Activated CD8-positive, alpha-beta T cell treated with anti-CD3 and anti-CD28 coated beads for 36 hours (primary cell): Measurements from ENCODE around the gene ZBTB46. TPM values are rescaled to one million over a fixed set of nuclear protein-coding genes. Genes with fewer than 3 reads are reported as not detected.
"Not testable (repeated sequence)": the region's sequence is repeated elsewhere in the genome, so short reads cannot be mapped to it uniquely, and the experiment has no call there.

Source experiments
- ATAC-seq: fragments of 200-7000 bp; cut with Tn5 transposase; one replicate; pipeline ENCODE4 v1.10.0; 2021; ENCODE audit warnings: mild to moderate bottlenecking, moderate library complexity
- CTCF ChIA-PET: fragments of 350-600 bp; sonication (Branson Sonifier 250); formaldehyde crosslinking; loops from one replicate; lab custom pipeline; 2021; ENCODE audit warnings: antibody characterized with exemption; lab: Charles Lee
- POLR2A ChIA-PET: fragments of 350-600 bp; sonication (Branson Sonifier 250); formaldehyde crosslinking; loops from one replicate; lab custom pipeline; 2021; ENCODE audit warnings: antibody characterized with exemption; lab: Charles Lee
- DNase-seq: peaks from one replicate; pipeline ENCODE4 v3.0.0-alpha.2; 2020
- H3K27ac Mint-ChIP-seq: one replicate; pipeline ENCODE4 v1.8.0; 2021; ENCODE audit warnings: mild to moderate bottlenecking, mixed read lengths
- H3K27me3 Mint-ChIP-seq: one replicate; pipeline ENCODE4 v1.8.0; 2021; ENCODE audit warnings: mixed read lengths
- H3K36me3 Mint-ChIP-seq: one replicate; pipeline ENCODE4 v1.8.0; 2021; ENCODE audit warnings: low read depth, mixed read lengths
- H3K4me1 Mint-ChIP-seq: one replicate; pipeline ENCODE4 v1.8.0; 2021; ENCODE audit warnings: low read depth, mixed read lengths
- H3K4me3 Mint-ChIP-seq: one replicate; pipeline ENCODE4 v1.8.0; 2021; ENCODE audit warnings: mild to moderate bottlenecking, moderate library complexity, mixed read lengths
- H3K9me3 Mint-ChIP-seq: one replicate; pipeline ENCODE4 v1.8.0; 2021; ENCODE audit warnings: mixed read lengths
- intact Hi-C: fragments of 100-400 bp; cut with micrococcal nuclease; formaldehyde crosslinking; loops from one replicate; pipeline ENCODE4 v1.10.0; 2022
- total RNA-seq, 2 experiments: library from RNA; stranded (reverse); gene quantifications; one replicate each; pipeline ENCODE4 v1.2.3, GENCODE V29; 2021
- TF ChIP-seq, protein P1 (sequence below): fragments of 200-600 bp; IDR thresholded peaks from one replicate; pipeline ENCODE4 v1.8.0; 2022; ENCODE audit warnings: antibody characterized with exemption, mild to moderate bottlenecking

The ZBTB46 gene
- total RNA-seq, 2 experiments from 2014 or later, result 0.31 to 0.38 TPM

DNA sequence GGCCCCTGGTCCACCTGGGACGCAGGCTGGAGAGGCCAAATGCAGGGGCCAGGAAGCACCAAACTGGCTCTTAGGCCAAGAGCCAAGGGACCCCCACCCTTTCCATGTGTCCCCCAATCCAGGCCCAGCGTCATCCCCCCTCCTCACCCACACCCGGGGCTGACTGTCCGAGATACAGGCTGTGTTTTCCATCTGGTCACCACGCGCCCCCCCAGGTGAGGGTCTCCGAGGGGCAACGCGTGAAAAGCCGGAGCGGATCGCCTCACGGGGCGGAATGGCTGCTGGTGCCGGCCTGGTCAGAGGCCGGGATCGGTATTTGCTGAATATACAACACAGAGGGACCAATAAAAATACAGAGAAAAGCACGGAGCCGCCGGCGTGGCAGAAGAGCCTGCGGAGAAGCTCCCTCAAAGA, 25.0 kb upstream of the ZBTB46 start:
- intact Hi-C loops, result no loop called here
- DNase-seq (no peak), ATAC-seq (no peak)
- peaks cover 32% of the 10 kb centered on the region for H3K4me1 Mint-ChIP-seq
- H3K4me3 Mint-ChIP-seq, result no peak overlapping the region
- H3K36me3 Mint-ChIP-seq, result peaks cover 4% of the 10 kb centered on the region
- H3K27ac Mint-ChIP-seq, result no peak overlapping the region
- CTCF ChIA-PET, result interaction anchor here (1.5 kb wide), 1 partner anchor 9 kb away, joined by 5 read pairs; the partner anchor contains the start of gene TPD52L2
- peaks cover 5% of the 10 kb centered on the region for H3K27me3 Mint-ChIP-seq
- no peaks in the 10 kb centered on the region for H3K9me3 Mint-ChIP-seq
- POLR2A ChIA-PET, result interaction anchor here (0.8 kb wide), 1 partner anchor 148 kb away, joined by 3 read pairs; no protein-coding TSS in a partner anchor
- TF ChIP-seq, protein P1, sequence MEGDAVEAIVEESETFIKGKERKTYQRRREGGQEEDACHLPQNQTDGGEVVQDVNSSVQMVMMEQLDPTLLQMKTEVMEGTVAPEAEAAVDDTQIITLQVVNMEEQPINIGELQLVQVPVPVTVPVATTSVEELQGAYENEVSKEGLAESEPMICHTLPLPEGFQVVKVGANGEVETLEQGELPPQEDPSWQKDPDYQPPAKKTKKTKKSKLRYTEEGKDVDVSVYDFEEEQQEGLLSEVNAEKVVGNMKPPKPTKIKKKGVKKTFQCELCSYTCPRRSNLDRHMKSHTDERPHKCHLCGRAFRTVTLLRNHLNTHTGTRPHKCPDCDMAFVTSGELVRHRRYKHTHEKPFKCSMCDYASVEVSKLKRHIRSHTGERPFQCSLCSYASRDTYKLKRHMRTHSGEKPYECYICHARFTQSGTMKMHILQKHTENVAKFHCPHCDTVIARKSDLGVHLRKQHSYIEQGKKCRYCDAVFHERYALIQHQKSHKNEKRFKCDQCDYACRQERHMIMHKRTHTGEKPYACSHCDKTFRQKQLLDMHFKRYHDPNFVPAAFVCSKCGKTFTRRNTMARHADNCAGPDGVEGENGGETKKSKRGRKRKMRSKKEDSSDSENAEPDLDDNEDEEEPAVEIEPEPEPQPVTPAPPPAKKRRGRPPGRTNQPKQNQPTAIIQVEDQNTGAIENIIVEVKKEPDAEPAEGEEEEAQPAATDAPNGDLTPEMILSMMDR, result no peak

DNA sequence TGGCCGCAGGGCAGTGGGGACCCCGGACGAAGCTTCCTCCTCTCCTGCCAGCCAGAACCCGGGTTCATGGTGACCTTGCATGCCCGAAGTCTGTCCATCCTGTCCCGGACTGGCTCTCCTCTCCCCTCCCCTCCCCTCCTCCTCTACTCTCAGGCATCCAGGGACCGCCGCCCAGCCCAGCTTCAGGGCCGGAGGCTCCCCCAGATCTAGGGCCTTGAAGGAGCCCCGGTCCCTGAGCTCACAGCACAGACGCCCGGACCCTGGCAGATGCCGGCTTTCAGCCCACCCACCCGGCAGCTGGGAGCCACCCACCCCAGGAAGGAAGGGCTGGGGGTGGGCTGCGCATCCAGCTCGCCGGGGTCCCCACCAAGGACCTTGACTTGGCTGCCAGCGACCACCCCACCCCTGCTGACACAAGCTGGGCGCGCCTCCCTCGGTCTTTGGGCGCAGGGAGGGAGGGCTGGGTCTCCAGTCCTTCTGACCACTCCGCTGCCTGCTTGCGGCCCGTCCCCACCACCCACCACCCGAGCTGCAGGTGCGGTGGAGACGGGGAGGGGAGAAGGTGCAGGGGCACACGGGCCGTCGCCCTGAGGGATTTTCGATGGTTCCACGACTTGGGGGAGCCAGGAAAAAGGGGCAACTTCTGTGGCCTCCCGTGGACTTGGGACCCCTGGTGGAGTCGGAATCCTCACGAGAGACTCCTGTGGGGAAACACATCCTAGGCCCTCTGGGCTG, 24.5 kb upstream of the ZBTB46 start:
- Mint-ChIP-seq H3K36me3 (peaks cover 1% of the 10 kb centered on the region), H3K27me3 (peaks cover 11% of the 10 kb centered on the region), H3K27ac (no peak overlapping the region), H3K4me3 (no peak overlapping the region), H3K4me1 (peaks cover 37% of the 10 kb centered on the region), H3K9me3 (no peaks in the 10 kb centered on the region)
- CTCF ChIA-PET, result interaction anchor here (0.7 to 1.5 kb wide), 2 partner anchors 9 to 158 kb away, joined by 3 to 5 read pairs; partner anchors contain the start of gene TPD52L2
- intact Hi-C loops, result no loop called here
- no peak for DNase-seq
- ATAC-seq, result no peak
- POLR2A ChIA-PET, result interaction anchor here (0.8 to 1.0 kb wide), 2 partner anchors 147 to 228 kb away, joined by 3 read pairs; partner anchors contain the start of gene GMEB2
- TF ChIP-seq, protein P1, result no peak

DNA sequence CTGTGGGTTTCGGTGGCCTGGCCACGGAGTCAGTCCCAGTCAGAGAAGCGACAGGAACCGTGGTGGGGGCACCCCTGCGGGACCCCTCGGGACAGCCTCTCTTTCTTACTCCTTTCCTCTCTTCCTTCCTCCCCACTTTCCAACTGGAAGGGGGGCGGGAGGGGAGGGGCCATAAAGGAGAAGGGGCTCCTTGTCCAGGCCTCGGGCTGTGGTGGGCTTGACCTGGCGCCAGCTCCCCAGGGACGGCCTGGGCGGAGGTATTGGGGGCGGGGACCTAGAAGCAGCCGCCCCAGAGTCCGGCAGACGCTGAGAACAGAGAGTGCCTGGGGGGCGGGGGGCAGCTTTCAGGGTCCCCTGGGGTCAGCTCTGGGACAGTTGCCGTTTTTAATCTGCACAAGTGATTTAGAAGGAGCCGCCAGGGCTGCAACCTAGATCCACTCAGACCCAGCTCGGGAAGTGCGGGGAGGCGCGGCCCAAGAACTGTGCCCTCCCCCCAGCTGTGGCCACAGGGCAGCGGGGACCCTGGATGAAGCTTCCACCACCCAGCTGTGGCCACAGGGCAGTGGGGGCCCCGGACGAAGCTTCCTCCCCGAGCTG, 23.8 kb upstream of the ZBTB46 start:
- intact Hi-C loops, result no loop called here
- peaks cover 1% of the 10 kb centered on the region for H3K36me3 Mint-ChIP-seq
- TF ChIP-seq, protein P1, result no peak
- no peak overlapping the region for H3K27ac Mint-ChIP-seq
- H3K27me3 Mint-ChIP-seq, result peaks cover 12% of the 10 kb centered on the region
- H3K4me1 Mint-ChIP-seq, result peaks cover 40% of the 10 kb centered on the region
- CTCF ChIA-PET, result interaction anchor here (0.7 to 1.5 kb wide), 2 partner anchors 10 to 157 kb away, joined by 3 to 5 read pairs; partner anchors contain the start of gene TPD52L2
- POLR2A ChIA-PET, result interaction anchor here (1.0 kb wide), 1 partner anchor 228 kb away, joined by 3 read pairs; the partner anchor contains the start of gene GMEB2
- no peak overlapping the region for H3K4me3 Mint-ChIP-seq
- no peak for DNase-seq
- no peak for ATAC-seq
- no peaks in the 10 kb centered on the region for H3K9me3 Mint-ChIP-seq

DNA sequence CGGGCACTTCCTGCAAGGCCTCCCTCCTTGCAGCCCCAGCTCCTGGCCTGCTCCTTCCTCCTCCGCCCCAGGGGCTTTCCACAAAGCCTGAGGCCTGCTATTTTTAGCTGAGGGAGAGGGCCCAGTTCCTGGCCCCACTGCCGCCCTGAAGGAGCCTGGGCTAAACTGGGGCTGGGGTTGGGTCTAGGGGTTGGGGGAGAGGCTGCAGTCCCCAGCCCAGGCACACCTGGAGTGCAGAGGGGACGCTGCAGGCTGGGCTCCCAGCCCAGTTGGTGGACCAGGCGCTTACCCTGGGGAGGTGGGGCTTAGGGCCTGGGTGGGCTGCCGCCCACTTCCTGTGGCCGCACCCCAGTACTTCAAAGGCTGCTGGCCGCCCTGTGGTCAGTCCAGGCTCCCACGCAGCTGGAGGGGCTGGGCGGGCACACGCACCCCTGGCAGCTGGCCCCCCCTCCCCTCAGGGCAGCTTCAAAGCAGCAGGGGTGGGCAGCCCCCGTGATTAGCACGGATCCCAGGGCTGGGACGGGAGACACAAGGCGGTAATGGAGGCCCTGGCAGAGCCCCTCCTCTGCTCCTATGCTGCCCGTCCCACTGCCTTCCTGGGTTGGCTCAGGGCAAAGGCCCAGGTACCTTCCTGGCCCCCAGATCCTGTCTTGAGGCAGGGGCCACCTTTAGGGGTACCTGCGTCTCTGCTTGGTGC, 23.2 kb upstream of the ZBTB46 start:
- POLR2A ChIA-PET, result interaction anchor here (0.6 to 1.0 kb wide), 2 partner anchors 12 to 227 kb away, joined by 3 read pairs; partner anchors contain the start of gene GMEB2
- H3K4me3 Mint-ChIP-seq, result no peak overlapping the region
- H3K27me3 Mint-ChIP-seq, result peaks cover 12% of the 10 kb centered on the region
- TF ChIP-seq, protein P1, result no peak
- peaks cover 37% of the 10 kb centered on the region for H3K4me1 Mint-ChIP-seq
- CTCF ChIA-PET, result interaction anchor here (1.5 kb wide), 1 partner anchor 11 kb away, joined by 5 read pairs; the partner anchor contains the start of gene TPD52L2
- intact Hi-C loops, result no loop called here
- ATAC-seq, result no peak
- H3K27ac Mint-ChIP-seq, result no peak overlapping the region
- no peaks in the 10 kb centered on the region for H3K9me3 Mint-ChIP-seq
- no peaks in the 10 kb centered on the region for H3K36me3 Mint-ChIP-seq
- no peak for DNase-seq

DNA sequence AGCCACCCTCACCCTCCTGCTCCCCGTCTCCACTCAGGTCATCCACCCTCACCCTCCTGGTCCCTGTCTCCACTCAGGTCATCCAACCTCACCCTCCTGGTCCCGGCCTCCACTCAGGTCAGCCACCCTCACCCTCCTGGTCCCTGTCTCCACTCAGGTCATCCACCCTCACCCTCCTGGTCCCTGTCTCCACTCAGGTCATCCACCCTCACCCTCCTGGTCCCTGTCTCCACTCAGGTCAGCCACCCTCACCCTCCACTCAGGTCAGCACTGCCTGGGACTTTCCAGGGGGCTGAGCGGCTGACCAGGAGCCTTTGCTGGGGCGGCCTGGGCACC, 22.6 kb upstream of the ZBTB46 start:
- POLR2A ChIA-PET, result interaction anchor here (0.6 kb wide), 1 partner anchor 12 kb away, joined by 3 read pairs; no protein-coding TSS in a partner anchor
- H3K9me3 Mint-ChIP-seq, DNase-seq, intact Hi-C loops, H3K27ac Mint-ChIP-seq, CTCF ChIA-PET, H3K36me3 Mint-ChIP-seq, H3K4me3 Mint-ChIP-seq, ATAC-seq: not testable (repeated sequence)
- Mint-ChIP-seq H3K27me3 (peaks cover 14% of the 10 kb centered on the region), H3K4me1 (peaks cover 32% of the 10 kb centered on the region)

DNA sequence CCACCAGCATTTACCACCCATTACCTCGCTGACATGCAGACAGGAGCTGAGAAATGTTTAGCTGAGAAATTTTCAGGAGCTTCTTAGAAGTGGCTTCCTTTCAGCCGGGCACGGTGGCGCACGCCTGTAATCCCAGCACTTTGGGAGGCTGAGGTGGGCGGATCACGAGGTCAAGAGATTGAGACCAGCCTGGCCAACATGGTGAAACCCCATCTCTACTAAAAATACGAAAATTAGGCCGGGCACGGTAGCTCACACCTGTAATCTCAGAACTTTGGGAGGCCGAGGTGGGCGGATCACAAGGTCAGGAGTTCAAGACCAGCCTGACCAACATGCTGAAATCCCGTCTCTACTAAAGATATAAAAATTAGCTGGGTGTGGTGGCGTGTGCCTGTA, 20.5 kb upstream of the ZBTB46 start:
- DNase-seq, ATAC-seq, H3K4me3 Mint-ChIP-seq, H3K9me3 Mint-ChIP-seq, H3K36me3 Mint-ChIP-seq, intact Hi-C loops, H3K27ac Mint-ChIP-seq: not testable (repeated sequence)
- Mint-ChIP-seq H3K27me3 (peaks cover 19% of the 10 kb centered on the region), H3K4me1 (peaks cover 16% of the 10 kb centered on the region)
- CTCF ChIA-PET, result interaction anchor here (0.7 to 1.2 kb wide), 4 partner anchors 12 to 314 kb away, joined by 3 to 4 read pairs (median 3); no protein-coding TSS in a partner anchor
- POLR2A ChIA-PET, result interaction anchor here (0.7 to 1.9 kb wide), 4 partner anchors 9 to 124 kb away, joined by 3 to 5 read pairs (median 4); no protein-coding TSS in a partner anchor
